Epidermal melanocyte (primary cell): ENCODE measurements around the gene KANK4.

ENCODE experiments used
- DNase-seq: peaks from one replicate; pipeline ENCODE4 v3.0.0; 2011; ENCODE audit warnings: low spot score; ENCODE audit not compliant: insufficient read length

KANK4 gene

DNA sequence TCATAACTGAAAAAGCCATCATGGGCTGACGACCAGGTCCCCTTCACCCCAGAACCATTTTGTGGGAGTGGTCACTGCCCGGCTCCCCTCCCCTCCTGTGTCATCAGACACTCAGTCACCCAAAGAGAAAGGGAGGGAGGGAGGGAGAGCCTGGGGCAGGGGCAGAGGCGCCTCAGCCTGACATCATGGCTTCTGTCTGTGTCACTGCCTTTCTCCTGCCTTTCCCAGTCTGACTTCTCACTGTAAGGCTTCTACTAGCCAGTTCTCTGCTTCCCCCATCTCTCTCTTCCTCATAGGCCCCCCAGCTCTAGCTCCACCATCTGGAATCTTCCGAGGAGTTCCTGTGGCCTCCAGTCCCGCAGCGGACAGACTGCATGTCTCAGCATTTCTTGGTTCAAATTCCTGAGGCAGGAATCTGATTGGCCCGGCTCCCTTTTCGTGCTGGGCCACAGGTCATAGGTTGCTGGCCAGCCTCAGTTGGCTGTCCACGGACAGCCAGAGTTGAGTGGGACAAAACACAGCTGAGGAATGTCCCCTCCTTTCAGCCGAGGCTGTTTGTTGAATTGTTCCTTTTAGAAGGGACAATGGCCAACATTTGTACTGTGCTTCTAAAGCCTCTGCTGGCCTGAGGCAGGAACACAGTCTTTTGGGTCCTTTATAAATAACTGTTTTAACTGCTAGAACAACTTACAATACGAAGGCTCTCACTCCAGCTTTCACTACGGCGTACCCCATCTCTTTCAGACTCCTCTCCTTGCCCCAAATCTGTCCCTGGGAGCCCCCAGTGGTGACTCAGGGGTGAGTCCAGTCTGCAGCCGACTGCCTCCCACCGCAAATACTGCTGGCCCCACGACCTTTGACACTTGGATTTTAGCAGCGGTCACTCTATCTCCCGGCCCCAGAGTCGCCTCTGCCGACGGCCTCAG is 18.7 kb upstream of the KANK4 start:
- no peak for DNase-seq

DNA sequence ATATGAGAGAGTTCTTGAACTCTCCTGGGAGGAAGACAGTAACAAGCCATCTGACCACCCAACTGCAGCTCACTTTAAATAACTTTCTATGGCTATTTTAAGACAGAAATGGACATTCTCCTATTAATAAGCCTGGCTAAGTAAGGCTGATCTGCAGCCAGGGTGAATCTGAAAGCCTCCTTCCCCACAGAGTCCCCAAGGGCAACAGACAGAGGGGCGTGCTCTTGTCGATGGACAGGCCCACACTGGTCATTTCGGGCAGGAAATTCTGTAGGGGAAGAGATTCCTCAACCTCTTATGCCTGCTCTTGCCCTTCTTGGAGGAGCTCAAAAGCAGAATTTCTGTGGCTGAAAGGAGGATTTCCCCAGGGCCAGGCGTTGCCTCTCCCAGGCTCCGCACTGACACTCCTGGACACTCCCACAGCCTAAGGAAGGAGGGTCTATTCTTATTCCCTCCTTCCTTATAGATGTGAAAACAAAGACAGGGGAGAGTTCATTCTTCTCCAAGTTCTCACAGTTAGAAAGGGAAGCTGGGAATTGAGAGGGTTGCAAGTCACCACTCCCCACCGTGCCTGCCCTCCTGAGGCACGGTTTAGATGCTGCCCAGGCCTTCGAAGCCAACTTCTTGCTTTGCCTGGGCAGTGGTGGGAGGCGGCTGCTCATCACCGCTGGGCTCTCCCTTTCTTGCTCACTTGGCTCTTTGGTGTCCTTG is 17.9 kb upstream of the KANK4 start:
- no peak for DNase-seq

DNA sequence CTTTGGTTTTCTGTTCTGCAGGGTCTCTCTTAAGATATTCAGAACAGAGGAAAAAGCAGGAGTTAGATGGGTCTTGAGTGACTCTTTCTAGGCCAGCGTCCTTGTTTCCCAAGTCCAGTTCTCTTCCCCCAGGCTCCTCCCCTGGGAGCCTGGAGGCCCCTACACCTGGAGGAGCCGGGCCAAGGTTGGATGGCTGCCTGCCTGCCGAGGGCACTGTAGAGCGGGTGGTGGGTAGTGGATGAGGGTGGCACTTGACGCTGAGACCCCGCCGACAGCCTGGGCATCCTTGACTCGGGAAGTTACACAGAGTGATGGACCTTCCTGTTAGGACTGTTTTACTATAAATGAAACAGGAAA is 17.4 kb upstream of the KANK4 start:
- no peak for DNase-seq

DNA sequence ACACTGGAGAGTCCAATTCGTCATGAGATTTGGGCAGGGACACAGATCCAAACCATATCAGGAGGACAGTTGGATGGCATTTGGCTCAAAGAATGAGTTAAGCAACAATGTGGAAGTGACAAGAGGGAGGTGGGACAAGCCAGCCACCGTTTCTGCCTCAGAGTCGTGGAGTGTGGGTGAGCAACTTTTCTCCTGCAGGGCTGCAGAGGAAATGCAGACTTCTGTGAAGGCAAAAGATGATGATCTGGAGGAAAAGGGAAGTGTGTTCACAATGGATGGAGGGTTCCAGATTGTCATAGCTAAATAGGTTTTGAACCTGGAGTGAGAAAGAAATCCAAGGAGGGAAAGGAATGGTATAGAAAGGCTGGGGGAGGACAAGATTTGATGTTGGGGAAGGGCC is 16.4 kb upstream of the KANK4 start:
- no peak for DNase-seq

DNA sequence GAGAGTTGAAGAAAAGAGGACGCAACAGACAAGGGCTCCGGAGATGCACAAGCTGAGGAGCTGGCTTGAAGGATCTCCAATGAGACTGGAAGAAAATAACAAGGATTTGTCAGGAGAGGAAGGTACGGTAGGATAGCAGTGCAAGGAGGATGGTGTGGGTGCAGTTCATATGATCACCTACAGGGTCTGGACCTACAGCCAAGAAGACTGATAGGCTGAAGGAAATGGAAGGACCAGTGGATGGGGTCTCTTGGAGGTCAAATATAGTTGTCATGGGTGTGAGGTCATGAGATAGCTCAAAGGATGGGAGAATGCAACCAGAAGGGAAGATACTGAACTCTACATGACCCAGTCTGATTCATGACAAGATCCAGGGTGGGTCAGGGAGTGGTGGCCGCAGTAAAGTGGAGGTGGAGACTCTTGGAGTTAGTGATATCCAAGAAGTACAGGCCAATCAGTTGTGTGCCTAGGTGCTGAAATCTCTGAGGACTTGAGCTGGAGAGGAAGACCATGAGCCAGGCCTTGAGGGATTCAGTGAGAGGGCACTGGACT is 15.3 kb upstream of the KANK4 start:
- DNase-seq: no peak

DNA sequence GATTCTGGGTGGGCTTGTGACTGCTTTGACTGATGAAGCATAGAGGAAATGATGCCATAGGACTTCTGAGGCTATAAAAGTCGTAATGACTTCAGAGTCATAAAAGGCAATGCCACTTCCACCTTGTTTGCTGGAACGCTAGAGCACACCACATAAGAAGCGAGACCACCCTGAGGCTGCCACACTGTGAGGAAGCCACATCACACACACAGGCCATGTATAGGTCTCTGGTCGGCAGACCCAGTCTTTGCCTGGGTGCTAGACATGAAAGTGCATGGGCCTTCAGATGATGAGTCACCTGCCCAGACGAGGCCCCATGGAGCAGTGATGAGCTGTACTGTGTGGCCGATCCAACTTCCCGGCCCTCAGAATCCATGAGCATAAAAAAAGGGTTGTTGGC is 14.2 kb upstream of the KANK4 start:
- no peak for DNase-seq

DNA sequence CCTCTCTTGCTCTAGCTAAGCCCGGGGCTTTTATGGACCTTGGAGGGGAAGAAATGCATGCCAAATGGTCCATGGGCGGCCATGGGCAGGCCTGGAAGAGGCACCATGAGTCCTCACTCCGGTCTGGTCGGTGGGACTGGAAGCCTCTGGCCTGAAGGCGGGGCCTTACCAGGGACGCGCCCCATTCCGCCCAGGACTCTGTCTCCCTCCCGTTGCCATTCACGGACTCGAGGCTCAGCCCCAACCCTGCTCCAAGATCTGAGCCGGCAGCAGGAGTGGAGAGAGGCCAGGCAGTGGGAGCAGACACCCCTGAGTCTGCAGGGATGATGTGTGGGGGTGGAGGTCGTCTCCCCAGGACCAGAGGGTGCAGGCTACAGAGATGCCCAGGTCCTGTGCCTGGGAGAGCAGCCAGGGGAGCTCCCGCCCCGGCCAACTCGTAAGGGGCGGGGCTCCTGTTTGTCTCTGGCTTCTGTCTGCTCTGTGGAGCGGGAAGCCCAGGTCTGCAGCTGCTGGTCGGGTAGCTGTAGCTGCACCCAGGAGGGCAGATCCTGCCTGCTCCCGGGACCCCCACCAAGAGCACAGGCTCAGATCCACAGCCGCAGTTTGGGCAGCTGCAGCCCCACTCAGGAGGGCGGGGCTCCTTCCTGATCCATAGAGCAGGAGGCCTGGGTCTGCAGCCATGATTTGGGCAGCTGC is 8.3 kb upstream of the KANK4 start:
- no peak for DNase-seq

DNA sequence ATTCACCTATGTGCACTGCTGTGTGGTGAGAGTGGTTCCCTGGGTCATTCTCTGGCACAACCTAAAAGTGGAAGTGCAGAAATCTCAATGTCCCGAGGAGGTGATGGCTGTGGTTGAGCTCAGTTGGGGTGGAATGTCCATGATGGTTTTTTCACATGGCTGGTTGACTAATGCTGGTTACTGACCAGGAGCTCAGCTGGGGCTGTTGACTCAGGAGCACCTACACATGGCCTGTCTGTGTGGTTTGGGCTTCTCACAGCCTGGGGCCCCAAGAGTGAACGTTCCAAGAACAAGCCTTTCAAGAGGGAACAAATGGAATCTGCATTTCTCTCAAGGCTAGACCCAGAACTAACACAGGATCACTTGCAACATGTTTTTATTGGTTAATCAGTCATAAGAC is 6.4 kb upstream of the KANK4 start:
- DNase-seq: no peak

DNA sequence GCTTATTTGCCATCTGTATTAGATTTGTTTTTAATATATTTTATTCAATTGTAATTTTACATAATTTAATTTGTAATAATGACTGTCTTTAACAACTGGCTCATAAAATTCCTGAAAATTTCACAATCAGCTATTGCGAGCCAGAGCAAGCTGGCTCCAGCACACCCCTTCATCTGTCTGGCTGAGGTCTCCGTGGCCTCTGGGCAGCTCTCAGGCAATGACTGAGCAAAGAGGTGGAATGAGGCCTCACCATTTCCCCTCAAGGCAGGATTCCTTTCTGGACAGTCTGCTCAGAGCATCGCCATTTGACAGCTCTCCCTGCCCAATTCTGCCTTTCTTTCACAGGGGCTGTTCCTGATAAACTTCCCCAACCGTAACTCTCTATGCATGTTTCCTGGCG is 5.8 kb upstream of the KANK4 start:
- DNase-seq: no peak

DNA sequence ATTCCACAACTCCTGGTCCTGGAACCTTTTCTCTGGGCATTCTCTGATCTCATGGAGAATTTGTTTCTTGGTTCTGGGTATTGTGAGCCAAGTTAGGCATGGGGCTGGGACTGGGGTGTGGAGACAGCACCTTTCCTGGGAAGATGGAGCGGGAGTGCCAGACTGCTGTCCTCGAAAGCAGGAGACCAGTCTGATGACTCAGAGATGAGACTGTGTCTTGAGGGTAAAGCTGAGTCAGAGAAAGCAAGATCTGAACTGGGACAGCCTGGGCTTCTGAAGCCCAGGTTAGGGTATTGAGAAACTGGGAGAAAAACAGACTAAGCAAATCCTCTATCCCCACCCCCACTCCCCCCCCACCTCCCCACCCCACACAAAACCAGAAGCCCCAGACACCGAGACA is 2.2 kb upstream of the KANK4 start:
- no peak for DNase-seq

DNA sequence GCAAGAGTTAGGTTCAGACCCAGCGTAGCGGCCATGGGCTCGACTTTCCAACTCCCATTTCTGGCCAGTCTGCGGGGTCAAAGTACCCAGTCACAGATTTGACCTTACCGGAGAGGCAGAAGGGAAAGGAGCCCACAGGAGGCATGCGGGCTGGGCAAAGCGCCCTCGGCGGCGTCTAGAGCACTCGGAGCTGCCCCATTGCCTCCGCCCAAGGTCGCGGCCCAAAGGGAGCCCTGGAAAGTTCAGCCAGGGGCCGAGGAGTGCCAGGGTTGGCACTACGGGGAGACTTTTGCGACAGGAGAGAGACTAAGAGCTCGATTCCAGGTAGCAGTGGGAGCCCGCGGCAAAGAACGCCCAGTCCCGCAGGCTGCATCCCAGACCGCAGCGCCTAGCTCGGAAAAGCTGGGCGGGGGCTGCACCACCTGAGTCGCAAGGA is 896 bp downstream of the KANK4 start:
- no peak for DNase-seq

DNA sequence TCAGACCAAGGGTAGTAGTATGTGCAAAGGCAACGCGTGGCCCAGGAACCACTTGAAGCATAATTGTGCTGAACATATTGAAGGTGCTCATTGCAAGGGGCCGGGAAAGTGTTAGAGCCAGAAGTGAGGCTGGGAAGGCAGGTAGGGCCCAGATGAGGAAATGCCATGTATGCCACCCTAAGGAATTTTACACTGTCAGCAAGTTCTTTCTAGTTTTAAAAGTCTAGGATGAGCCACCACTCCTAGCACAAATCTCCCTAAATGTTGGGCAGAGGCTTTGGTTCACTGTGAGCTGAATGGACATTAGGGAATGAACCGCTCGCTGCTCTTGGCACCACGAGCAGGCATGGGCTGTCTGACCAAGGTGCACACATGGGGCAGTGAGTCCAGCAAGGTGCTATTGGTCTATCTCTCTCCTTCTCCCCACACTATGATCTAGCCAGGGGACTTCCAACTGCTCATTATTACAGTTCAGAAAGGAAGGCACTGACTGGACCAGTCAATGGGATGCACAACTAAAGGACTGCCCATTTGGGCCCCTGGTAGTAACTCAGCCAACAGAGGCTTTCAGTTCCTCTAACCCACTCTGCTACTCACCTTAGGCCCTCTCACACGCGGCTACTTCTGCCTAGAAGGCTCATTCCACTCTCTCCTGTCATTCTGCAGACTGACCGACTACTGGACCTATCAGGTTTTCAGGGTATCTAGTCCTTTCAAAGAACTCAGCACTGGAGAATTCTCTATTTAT is 2.0 kb downstream of the KANK4 start:
- no peak for DNase-seq

DNA sequence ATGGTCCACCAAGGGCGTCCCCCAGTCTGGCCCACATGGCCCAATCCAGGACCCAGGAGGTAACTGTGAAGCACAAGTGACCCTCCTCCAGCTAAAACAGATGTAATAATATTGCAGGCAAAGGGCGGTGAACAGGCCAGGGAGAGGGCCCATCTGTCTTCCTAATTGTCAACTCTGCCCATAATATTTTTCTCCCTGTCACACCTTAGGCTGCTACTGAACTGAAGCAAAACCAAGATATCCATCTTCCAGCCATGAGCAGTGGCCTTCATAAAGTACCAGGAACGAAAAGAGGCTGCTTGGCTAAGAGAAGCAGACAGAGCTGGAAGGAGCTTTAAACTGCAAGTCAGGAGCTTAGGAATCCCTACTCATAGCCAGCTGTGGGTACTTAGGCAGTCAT is 3.1 kb downstream of the KANK4 start:
- no peak for DNase-seq

DNA sequence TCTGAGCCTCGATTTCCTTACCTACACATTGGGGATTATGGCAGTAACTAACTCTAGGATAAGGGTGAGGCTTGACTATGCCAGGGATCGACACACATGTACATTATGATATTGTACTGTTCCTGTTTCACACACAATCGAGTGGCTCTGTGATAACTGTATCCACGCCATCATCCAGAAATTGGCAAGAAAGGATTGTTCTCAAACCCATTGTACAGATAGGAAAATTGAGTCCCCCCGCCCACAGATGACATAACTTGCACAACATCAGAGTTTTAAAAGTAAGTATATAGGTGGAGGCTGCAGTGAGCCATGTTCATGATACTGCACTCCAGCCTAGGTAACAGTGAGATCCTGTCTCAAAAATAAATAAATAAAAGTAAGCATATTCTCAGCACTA is 3.8 kb downstream of the KANK4 start:
- no peak for DNase-seq

DNA sequence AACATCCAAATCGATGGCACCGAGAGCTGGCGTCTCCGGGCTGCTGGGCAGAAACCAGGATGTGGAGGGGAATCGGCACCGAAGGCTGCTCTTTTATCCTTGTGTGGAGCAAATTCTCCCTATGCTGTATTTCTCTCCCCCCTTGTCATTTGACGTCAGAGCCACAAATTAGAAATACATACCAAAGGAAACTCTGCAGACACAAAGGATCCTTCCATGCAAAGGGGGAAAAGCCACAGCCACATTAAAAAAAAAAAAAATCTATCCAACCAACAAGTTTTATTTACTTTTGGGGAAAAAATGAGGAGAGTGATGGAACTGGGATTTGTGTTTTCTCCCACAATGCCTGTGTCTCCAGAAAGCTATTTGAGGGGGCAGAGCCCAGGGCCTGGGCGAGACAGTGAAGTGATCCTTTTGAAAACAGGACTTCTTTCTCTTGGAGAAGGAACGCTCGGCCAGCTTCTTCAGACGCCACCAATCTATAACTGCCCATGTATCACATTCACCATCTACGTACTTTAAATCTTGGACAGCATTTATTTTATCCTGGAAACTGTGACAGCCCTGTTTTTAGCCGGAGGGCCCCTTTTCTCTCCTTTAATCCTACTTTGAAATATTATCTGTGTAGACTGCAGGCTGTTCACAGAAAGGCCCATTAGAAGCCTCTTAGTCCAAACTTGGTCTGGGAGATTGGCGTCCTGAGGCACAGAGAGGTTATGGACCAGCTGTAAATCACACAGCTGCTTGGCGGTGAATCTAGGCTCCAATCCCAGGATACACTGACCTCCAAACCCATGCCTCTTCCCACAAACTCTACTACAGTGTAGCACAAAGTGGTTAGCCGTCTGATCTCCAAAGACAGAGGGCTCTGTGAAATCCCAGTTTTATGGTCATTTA is 4.5 kb downstream of the KANK4 start:
- DNase-seq: no peak

DNA sequence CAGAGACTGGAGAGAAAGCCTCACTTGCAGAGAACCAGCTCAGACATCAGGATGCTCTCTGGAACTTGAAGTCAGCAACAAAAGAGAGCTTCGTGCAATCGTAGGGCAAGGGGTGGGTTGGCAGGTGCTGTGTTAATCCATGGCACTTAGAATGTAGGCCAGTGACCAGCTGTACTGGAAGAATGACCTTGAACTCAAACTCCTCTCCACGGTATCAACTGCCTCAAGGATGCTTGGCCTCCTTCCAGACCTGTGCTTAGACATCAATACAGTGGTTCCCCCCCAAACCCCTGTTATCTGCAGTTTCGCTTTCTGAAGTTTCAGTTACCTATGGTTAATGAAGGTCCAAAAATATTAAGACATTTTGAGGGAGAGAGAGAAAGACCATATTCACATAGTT is 6.5 kb downstream of the KANK4 start:
- DNase-seq: no peak

DNA sequence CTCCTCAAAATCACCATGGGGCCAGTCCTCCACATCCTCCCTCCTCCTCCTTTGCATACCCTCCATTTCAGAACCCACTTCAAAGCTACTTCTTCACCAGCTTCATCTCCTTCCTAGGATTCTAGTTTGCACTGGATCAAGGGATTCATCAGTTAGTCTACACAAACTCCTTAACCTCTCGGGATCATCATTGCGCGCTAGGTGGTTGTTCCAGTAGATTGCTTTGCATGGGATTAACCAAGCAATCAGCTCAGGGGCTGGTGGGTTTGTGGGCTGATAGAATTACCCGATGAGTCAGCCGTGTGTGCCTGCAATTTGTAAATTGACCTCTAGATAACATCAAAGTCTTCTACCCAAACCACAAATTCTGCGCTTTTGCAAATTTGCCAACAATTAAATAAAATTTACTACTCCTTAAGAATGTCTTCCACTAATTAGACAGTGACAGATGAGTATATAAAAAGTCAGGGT is 7.7 kb downstream of the KANK4 start:
- DNase-seq: no peak

DNA sequence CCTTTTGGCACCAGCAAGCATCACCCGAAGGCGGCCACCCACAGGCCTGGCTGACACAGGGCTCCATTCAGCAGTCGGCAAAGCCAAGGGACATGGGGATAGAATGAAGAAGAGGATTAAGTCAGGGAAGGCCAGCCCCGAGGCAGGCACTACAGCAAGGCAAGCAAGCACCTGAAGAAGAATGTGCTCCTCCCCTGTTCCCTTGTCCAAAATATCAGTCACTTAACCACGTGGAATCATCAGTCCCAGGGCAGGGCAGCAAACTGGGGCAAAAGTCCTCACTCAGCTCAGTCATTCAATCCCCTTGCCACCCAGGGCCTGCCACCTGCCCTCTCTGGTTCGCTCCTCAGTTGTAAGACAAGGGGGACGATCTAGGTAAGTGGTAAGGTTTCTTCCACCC is 9.3 kb downstream of the KANK4 start:
- DNase-seq: no peak

DNA sequence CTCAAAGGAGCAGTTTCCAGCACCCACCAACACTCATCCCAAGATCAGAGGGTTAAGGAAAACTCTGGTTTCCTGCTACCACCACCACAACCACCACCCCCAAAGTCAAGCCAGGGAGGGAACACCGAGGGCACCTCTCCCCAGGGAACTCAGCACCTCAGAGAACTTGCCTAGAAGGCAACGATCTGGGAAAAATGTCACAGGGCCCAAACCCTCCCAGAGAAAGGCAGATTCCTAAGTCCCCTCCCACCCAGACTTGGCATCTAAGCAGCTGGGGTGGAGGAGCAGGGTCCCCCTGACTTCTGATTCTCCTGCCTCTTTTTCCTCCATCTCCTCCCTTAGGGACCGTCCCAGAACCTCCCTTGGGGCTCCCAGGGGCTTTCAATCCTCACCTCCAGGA is 10.6 kb downstream of the KANK4 start:
- DNase-seq: no peak

DNA sequence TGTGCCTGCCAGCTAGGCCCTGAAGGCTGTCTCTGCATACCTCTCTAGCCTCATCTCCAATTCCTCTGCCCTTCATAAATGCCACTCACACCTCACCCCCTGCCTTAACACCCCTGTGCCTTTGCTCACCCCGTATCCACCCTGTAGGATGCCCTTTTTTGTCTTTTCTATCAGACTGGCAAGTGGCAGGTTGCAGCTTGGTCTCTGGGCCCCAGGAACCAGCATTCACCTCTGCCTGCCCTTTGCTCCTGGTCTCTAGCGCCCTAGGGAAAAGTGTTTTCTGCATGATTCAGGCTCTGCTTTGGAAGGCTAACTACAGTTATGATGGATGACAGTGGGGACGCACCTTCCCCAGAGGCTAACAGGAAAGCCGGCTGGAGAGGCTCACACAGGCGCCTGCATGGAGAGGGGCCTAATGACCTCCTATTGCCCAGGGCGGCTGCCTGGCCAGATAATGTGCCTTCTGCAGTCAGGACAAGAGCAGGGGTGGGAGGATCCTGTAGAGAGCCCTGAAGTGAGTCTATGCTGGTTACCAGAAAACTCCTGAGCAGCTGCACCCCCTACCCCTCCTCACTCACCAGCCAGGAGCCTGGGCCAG is 11.2 kb downstream of the KANK4 start:
- no peak for DNase-seq
